Measurements from ENCODE around the gene MYO15A.

Gene MYO15A

GRCh38 chr17:18160128-18160856 is 51.7 kb downstream of the MYO15A start:
- no peaks in the 10 kb centered on the region for H3K9me3 ChIP-seq
- TF ChIP-seq CTCF (IDR thresholded peaks at IDR 0.05; ENCODE audit: low read depth, low read length): no peak
- no peak for DNase-seq
- no peaks in the 10 kb centered on the region for H3K36me3 ChIP-seq
- H3K27me3 ChIP-seq: no peaks in the 10 kb centered on the region
- H3K4me1 ChIP-seq: no peaks in the 10 kb centered on the region
- H3K4me3 ChIP-seq (ENCODE audit: low read depth, low read length): no peak overlapping the region

DNA sequence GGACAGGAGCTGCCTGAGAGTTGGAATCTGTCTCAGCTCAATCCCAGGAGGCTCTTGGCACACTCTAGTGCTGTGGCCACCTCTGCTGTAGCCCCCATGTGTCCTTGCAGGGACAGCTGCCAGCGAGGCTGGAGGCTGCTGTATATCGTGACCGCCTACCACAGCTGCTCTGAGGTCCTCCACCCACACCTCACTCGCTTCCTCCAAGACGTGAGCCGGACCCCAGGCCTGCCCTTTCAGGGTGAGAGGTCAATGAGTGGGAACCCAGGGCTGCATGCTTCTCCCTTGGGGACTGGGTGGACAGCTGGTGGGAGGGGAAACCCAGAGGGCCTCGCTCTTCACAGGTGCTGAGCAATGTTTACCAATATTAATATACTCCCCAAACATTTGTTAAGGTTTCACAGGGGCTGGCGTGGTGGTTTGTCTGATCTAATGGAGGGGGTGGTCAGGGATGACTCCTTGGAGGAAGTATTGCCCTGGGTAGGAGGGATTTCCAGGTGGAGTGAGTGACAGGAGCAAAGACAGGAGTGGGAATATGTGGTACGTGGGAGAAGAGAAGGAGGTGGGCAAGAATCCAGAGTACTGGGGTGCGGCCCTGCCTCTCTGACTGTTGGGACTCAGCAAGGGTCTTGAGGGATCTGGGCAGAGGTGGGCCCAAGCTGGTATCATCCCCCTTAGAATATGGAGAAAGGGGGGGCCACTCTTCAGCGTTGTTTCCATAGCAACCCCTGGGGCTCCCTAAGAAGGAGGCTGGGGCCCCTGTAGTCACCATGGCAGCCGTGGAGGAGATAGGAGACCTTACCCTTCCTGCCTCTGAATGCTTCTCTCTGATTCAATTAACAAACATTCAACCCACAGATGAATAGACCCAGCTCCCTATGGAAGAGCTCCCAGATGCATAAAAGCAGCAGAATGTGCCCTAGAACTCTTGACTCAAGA is 52.9 kb downstream of the MYO15A start:
- Histone ChIP-seq H3K4me1 (no peaks in the 10 kb centered on the region), H3K9me3 (no peaks in the 10 kb centered on the region), H3K27me3 (no peaks in the 10 kb centered on the region), H3K4me3 (ENCODE audit: low read depth, low read length) (no peak overlapping the region), H3K36me3 (no peaks in the 10 kb centered on the region)
- DNase-seq: no peak
- no peak for TF ChIP-seq CTCF (IDR thresholded peaks at IDR 0.05; ENCODE audit: low read depth, low read length)

GRCh38 chr17:18163547-18163946 is 55.0 kb downstream of the MYO15A start:
- no peak overlapping the region for H3K4me3 ChIP-seq (ENCODE audit: low read depth, low read length)
- TF ChIP-seq CTCF (IDR thresholded peaks at IDR 0.05; ENCODE audit: low read depth, low read length): no peak
- no peaks in the 10 kb centered on the region for H3K4me1 ChIP-seq
- H3K9me3 ChIP-seq: no peaks in the 10 kb centered on the region
- H3K36me3 ChIP-seq: no peaks in the 10 kb centered on the region
- H3K27me3 ChIP-seq: no peaks in the 10 kb centered on the region
- DNase-seq: no peak

DNA sequence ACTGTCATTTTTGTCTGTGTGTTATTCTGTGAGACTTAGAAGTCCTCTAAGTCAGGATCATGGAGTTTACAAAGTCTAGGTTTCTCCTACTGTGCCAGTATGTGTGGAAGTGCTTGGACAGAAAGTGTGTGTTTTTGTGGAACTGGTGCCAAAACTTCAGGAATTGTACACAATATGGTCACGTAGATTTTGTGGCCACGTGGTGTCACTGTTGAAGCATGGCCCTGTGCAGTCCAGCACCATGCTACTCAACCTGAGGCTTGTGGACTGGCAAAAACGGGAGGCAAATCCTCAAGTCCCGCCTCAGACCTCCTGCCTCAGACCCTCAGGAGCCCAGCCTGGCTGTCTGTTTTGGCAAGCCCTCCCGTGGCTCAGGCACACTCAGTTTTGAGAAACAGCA is 58.3 kb downstream of the MYO15A start:
- no peaks in the 10 kb centered on the region for H3K4me1 ChIP-seq

DNA sequence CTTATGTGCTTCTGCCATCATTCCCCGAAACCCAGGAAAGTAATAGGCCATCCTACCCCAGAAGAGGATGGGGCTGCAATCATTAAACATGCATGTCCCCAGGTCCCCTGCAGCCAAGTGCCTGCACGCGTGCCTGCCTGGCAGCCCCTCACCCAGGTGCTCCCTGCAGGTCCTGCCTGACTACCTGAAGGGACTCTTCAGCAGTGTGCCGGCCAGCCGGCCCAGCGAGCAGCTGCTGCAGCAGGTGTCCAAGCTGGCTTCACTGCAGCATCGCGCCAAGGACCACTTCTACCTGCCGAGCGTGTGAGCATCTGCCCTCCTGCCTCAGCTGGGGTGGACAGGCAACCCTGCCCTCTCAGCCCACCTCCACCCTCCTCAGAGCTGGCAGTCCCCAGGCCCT is 58.9 kb downstream of the MYO15A start:
- TF ChIP-seq CTCF (IDR thresholded peaks at IDR 0.05; ENCODE audit: low read depth, low read length): no peak
- Histone ChIP-seq H3K36me3 (no peaks in the 10 kb centered on the region), H3K27me3 (no peaks in the 10 kb centered on the region), H3K4me3 (ENCODE audit: low read depth, low read length) (no peak overlapping the region), H3K9me3 (no peaks in the 10 kb centered on the region), H3K4me1 (no peaks in the 10 kb centered on the region)
- no peak for DNase-seq

More for the DNA sequence above, 58.3 kb downstream of the MYO15A start:
- Histone ChIP-seq H3K9me3 (no peaks in the 10 kb centered on the region), H3K4me3 (ENCODE audit: low read depth, low read length) (no peak overlapping the region), H3K27me3 (no peaks in the 10 kb centered on the region), H3K36me3 (no peaks in the 10 kb centered on the region)
- no peak for TF ChIP-seq CTCF (IDR thresholded peaks at IDR 0.05; ENCODE audit: low read depth, low read length)
- no peak for DNase-seq
